ENCODE measurements around the gene SLC26A11. TPM values are rescaled to one million over a fixed set of nuclear protein-coding genes. Genes with fewer than 3 reads are reported as not detected.
A peak's percentile ranks its signal among the peaks of the same experiment; 100 is the strongest.

The SLC26A11 gene
- total RNA-seq, 1 donor from 2014 or later: 5.9 TPM

DNA sequence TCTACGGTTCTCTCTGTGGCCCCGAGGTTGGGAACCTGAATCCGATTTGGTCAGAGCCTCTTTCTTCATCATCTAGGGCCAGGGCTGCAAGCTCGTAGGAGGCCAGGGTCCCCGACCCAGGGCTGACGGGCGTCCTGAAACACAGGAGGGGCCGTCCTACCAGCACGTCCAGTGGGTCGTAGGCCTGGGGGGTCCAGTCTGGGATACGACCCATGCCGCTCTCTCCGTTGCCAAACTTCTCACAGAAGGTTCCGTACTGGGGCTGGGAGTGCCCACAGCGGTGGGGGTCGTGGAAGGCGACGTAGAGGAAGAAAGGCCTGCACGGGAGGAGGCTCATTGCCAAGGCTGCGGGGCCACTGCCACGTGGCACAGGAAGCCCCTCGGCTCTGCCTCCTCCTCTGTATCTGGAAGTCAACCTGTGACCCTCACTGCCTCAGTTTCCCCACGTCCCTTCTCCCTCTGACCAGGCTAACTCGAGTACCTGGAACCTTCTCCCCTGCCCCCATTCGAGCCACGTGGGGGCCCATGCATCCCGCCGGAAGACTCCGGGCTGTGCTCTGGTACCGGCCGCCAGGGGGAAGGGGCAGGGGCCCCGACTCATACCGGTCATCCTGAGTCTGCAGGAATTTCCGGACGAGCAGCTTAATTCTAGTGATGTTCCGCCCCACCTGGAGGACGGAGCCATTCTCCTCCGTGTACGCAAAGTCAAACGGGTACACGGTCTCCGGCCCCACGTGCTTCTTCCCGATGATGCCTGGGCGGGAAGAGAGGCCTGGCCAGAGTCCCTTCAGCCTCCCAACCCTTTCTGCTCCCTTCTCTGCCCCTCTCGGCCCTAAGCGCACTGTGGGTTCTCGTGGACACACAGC lies 6.0 kb upstream of the SLC26A11 start:
- DNase-seq (ENCODE audit: low spot score): no peak
- Mint-ChIP-seq H3K27me3 (ENCODE audit: insufficient read depth) (no peaks in the 10 kb centered on the region), H3K4me3 (no peak overlapping the region), H3K9me3 (no peaks in the 10 kb centered on the region), H3K36me3 (ENCODE audit: low read depth) (peaks cover 7% of the 10 kb centered on the region), H3K4me1 (ENCODE audit: low read depth) (peaks cover 14% of the 10 kb centered on the region), H3K27ac (no peak overlapping the region)
- intact Hi-C loops (cut with micrococcal nuclease): no loop called here

DNA sequence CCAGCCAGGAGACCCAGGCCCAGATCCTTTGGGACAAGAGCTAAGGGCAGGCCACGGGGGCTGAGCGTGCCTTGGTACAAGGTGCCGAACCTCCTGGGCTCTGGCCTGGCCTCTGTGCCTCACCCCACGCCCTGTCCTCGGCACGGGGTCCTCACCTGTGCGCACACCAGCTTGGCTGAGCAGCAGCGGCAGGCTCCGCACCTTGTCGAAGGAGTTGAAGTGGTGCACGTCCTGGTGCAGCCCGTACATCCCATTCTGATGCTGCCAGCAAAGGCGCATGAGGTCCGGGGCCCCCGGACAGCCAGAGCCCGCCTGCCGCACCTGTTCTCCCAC lies 5.4 kb upstream of the SLC26A11 start:
- no peak for DNase-seq (ENCODE audit: low spot score)
- Mint-ChIP-seq H3K4me1 (ENCODE audit: low read depth) (peaks cover 20% of the 10 kb centered on the region), H3K36me3 (ENCODE audit: low read depth) (peaks cover 7% of the 10 kb centered on the region), H3K9me3 (no peaks in the 10 kb centered on the region), H3K27ac (no peak overlapping the region), H3K27me3 (ENCODE audit: insufficient read depth) (no peaks in the 10 kb centered on the region), H3K4me3 (no peak overlapping the region)
- intact Hi-C loops (cut with micrococcal nuclease): no loop called here

DNA sequence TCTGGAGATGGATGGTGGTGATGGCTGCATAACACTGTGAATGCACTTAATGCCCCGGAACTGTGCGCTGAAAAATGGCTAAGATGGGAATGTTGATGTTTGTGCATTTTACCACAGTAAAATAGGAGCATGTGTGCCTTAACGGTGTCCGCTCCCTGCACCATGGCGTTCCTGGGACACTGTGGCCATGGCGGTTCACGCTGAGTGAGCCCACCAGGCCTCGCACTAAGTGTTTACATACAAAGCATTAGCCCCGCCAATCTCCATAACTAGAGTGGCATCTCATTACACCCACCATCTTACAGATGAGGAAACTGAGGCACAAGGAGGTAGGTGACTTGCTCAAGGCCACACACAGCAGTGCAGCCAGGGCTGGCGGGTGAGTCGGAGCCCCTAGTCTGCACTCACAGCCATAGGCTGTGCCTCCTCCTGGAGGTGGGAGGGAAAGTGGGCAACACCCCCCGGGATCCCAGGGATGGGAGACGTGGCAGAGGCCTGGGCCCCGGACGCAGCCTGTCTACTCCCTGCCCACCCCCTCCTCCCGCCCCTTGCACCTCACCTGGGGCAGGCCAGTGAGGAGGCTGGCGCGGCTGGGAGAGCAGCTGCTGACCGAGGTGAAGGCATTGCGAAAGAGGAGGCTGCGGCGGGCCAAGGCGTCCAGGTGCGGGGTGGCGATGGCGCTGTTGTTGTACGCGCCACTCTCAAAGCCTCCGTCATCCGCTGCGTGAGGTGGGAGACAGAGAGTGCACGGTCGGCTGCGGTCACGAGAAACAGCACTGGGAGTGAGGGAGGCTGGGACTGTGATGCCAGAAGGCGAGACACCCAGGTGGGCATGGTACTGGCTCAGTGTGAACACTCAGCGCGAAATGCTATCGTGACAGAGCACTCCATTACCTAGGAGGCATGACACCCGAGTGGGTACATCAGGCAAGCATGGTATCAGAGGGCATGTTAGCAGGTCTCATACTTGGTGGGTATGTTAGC lies 3.5 kb upstream of the SLC26A11 start:
- H3K36me3 Mint-ChIP-seq (ENCODE audit: low read depth): peaks cover 7% of the 10 kb centered on the region
- no peaks in the 10 kb centered on the region for H3K27me3 Mint-ChIP-seq (ENCODE audit: insufficient read depth)
- intact Hi-C loops (cut with micrococcal nuclease): no loop called here
- H3K4me1 Mint-ChIP-seq (ENCODE audit: low read depth): peaks cover 20% of the 10 kb centered on the region
- no peak for DNase-seq (ENCODE audit: low spot score)
- no peaks in the 10 kb centered on the region for H3K9me3 Mint-ChIP-seq
- no peak overlapping the region for H3K4me3 Mint-ChIP-seq
- no peak overlapping the region for H3K27ac Mint-ChIP-seq

DNA sequence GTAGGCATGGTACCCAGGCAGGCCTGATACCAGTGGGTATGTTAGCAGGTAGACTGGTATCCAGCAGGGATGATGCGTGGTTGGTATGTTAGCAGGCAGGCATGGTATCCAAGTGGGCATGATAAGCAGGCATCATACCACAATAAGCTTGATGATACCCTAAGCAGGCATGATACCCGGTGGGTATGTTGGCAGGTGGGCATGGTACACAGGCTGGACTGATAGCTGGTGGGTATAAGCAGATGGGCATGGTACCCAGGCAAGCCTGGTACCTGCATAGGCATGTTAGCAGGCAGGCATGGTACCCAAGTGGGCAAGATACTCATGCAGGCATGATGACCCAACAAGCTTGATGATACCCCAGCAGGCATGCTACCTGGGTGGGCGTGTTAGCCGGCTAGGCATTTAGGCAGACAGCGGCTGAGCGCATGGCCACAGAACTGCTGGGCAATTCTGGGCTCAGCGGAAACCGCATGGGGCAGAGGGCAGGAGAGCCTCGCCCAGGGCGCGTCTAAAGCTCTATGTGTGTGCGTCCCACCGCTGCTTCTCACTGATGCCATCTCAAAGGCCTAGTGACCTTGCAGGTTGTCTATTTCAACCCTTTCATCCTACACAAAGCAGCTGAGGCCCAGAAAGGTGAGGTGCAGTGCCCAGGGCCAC lies 2.4 kb upstream of the SLC26A11 start:
- Mint-ChIP-seq H3K4me1 (ENCODE audit: low read depth) (peaks cover 20% of the 10 kb centered on the region), H3K36me3 (ENCODE audit: low read depth) (peaks cover 7% of the 10 kb centered on the region), H3K27me3 (ENCODE audit: insufficient read depth) (no peaks in the 10 kb centered on the region), H3K27ac (peak overlapping the region; percentile 10), H3K4me3 (no peak overlapping the region), H3K9me3 (no peaks in the 10 kb centered on the region)
- DNase-seq (ENCODE audit: low spot score): no peak
- intact Hi-C loops (cut with micrococcal nuclease): loop anchor here (2.0 kb wide), 2 partner anchors 35 to 45 kb away; no protein-coding TSS in a partner anchor

DNA sequence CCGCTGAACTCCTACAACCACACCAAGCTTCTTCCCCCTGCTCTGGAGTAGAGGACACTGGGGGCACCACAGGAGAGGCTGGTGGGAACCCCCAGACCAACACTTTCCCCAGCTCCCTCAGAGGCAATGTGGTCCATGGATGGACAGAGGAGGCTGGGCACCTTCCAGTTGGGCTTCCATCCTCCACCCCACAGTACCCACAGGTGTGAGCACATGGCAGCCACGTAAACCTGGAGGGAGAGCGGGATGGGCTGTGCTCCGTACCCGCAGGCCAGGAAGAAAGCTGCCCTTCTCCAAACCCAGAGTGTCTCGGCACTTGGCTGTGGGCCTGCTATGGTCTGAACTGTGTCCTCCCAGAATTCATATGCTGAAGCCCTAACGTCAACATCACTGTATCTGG lies 1.8 kb upstream of the SLC26A11 start:
- H3K27ac Mint-ChIP-seq: peak overlapping the region; percentile 51
- no peaks in the 10 kb centered on the region for H3K9me3 Mint-ChIP-seq
- intact Hi-C loops (cut with micrococcal nuclease): loop anchor here (2.0 kb wide), 2 partner anchors 34 to 44 kb away; no protein-coding TSS in a partner anchor
- peak overlapping the region; percentile 85 for H3K4me3 Mint-ChIP-seq
- H3K4me1 Mint-ChIP-seq (ENCODE audit: low read depth): peaks cover 20% of the 10 kb centered on the region
- H3K36me3 Mint-ChIP-seq (ENCODE audit: low read depth): peaks cover 7% of the 10 kb centered on the region
- DNase-seq (ENCODE audit: low spot score): no peak
- no peaks in the 10 kb centered on the region for H3K27me3 Mint-ChIP-seq (ENCODE audit: insufficient read depth)

DNA sequence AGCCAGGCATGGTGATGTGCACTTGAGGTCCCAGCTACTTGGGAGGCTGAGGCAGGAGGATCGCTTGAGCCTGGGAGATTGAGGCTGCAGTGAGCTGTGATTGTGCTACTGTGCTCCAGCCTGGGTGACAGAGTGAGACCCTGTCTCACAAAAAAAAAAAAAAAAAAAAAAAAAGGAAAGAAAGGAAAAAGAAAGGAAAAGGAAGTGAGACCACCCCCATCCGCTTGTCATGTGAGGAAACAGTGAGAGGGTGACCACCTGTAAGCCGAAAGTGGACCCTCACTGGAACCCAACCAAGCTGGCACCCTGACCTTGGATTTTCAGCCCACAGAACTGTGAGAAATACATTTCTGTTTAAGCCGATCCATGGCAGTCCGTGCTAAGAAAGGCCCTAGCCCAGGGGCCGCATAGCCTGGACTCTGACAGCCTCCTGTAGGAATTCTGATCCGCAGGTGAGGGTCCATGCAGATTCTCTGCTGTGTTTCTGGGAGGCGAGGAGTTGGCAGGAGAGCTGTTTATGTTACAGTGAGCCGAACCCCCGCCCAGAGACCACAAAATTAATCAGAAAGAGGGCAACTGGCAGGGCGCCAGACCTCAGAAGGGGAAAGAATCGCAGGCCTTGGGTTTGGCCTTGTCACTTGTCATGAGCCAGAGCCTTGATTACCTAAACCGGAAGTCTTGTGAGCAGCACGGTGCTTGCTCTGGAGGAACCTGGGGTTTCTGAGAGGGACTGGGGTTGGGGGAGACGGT lies 1.0 kb upstream of the SLC26A11 start:
- DNase-seq (ENCODE audit: low spot score): peak; percentile 75
- Mint-ChIP-seq H3K4me1 (ENCODE audit: low read depth) (peaks cover 20% of the 10 kb centered on the region), H3K9me3 (no peaks in the 10 kb centered on the region), H3K4me3 (peak overlapping the region; percentile 85), H3K27ac (peak overlapping the region; percentile 85), H3K36me3 (ENCODE audit: low read depth) (peaks cover 7% of the 10 kb centered on the region), H3K27me3 (ENCODE audit: insufficient read depth) (no peaks in the 10 kb centered on the region)
- intact Hi-C loops (cut with micrococcal nuclease): loop anchor here (1.0 to 2.0 kb wide), 3 partner anchors 34 to 72 kb away; partner anchors contain the start of gene EIF4A3

DNA sequence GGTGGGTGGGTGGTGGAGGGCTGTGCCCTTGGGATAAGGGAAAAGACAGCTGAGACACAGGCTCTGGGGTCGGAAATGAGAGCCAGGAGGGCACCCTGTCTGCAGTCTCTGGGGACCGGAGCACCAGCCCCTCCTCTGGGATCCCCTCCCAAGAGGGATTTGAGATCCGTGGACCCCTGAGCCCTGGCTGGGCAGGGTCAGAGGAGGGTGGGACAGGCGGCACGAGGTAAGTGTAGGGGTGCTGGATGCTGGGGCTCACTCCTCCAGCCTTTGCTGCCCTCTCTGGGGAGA lies 519 bp upstream of the SLC26A11 start:
- no peak for DNase-seq (ENCODE audit: low spot score)
- Mint-ChIP-seq H3K36me3 (ENCODE audit: low read depth) (peaks cover 7% of the 10 kb centered on the region), H3K4me1 (ENCODE audit: low read depth) (peaks cover 20% of the 10 kb centered on the region), H3K4me3 (peak overlapping the region; percentile 85), H3K27ac (peak overlapping the region; percentile 85), H3K9me3 (no peaks in the 10 kb centered on the region), H3K27me3 (ENCODE audit: insufficient read depth) (no peaks in the 10 kb centered on the region)
- intact Hi-C loops (cut with micrococcal nuclease): loop anchor here (1.0 to 2.0 kb wide), 3 partner anchors 33 to 72 kb away; partner anchors contain the start of gene EIF4A3

DNA sequence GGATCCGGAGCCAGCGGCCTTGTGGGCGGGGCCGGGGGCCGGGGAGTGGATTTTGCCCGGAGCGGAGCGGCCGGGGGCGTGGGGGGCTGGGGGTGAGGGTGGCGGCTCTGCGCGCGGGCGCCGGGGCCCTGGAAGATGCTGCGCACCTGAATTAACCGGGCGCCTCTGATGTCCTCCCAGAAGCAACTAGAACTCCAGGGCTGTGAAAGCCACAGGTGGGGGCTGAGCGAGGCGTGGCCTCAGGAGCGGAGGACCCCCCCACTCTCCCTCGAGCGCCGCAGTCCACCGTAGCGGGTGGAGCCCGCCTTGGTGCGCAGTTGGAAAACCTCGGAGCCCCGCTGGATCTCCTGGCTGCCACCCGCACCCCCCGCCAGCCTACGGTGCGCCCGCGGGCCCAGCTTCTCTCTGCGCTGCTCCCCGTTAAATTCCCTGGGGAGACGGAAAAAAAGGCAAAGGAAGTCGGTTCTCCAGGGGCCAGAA lies 549 bp downstream of the SLC26A11 start:
- no peak for DNase-seq (ENCODE audit: low spot score)
- H3K27me3 Mint-ChIP-seq (ENCODE audit: insufficient read depth): no peaks in the 10 kb centered on the region
- H3K36me3 Mint-ChIP-seq (ENCODE audit: low read depth): peaks cover 7% of the 10 kb centered on the region
- peak overlapping the region; percentile 73 for H3K27ac Mint-ChIP-seq
- intact Hi-C loops (cut with micrococcal nuclease): no loop called here
- H3K4me1 Mint-ChIP-seq (ENCODE audit: low read depth): peaks cover 20% of the 10 kb centered on the region
- H3K9me3 Mint-ChIP-seq: no peaks in the 10 kb centered on the region
- peak overlapping the region; percentile 81 for H3K4me3 Mint-ChIP-seq

DNA sequence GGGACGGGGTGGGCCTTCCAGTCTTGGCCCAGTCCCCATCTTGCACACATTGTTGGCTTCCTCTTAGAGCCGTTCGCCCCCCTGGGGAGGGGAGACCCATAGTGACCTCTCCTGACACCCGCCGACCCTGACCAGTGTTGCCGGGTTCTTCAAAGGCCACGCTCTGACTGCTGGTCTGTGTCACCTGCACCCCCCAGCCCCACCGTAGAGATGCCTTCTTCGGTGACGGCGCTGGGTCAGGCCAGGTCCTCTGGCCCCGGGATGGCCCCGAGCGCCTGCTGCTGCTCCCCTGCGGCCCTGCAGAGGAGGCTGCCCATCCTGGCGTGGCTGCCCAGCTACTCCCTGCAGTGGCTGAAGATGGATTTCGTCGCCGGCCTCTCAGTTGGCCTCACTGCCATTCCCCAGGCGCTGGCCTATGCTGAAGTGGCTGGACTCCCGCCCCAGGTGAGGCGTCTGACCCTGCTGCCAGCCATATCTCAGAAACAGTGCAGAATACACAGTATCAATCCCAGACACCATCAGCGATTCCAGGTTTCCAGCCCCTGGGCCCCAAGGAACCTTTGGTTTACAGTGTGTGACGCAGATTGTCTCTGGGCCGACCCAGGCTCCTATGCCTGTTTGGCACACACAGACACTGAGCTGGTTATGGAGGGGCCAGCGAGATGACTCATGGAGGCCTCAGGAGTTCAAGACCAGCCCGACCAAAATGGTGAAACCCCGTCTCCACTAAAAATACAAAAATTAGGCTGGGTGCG lies 1.3 kb downstream of the SLC26A11 start:
- Mint-ChIP-seq H3K4me1 (ENCODE audit: low read depth) (peaks cover 20% of the 10 kb centered on the region), H3K4me3 (peak overlapping the region; percentile 81), H3K27ac (peak overlapping the region; percentile 73), H3K9me3 (no peaks in the 10 kb centered on the region), H3K36me3 (ENCODE audit: low read depth) (peaks cover 4% of the 10 kb centered on the region), H3K27me3 (ENCODE audit: insufficient read depth) (no peaks in the 10 kb centered on the region)
- no peak for DNase-seq (ENCODE audit: low spot score)
- intact Hi-C loops (cut with micrococcal nuclease): no loop called here

DNA sequence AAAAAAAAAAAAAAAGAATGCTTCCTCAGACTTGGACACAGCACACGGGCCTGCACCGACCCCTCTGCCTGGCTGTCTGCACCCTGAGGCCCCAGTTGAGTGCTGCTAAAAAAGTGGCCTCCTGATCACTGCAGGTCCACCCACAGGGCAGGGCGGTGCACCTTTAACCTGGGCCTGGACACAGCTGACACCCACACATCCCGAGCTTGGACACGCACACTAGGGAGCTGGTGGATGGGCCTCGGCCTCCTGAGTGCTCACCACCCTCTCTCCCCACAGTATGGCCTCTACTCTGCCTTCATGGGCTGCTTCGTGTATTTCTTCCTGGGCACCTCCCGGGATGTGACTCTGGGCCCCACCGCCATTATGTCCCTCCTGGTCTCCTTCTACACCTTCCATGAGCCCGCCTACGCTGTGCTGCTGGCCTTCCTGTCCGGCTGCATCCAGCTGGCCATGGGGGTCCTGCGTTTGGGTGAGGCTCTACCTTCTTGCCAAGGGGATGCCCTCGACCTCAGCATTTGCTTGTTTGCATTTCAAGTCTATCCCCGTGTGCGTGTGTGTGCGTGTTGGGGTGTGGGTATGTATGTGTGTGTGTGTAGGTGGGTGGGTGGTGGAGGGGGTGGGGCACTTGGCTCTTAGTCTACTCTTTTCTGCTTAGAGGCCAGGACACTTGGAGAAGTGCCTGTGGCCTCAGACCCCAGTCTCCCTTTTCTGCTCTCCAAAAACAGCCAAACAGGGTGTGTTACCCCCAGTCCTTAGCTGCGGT lies 2.3 kb downstream of the SLC26A11 start:
- Mint-ChIP-seq H3K4me3 (peak overlapping the region; percentile 53), H3K27me3 (ENCODE audit: insufficient read depth) (no peaks in the 10 kb centered on the region), H3K36me3 (ENCODE audit: low read depth) (peaks cover 2% of the 10 kb centered on the region), H3K4me1 (ENCODE audit: low read depth) (peaks cover 16% of the 10 kb centered on the region), H3K9me3 (no peaks in the 10 kb centered on the region), H3K27ac (no peak overlapping the region)
- no peak for DNase-seq (ENCODE audit: low spot score)
- intact Hi-C loops (cut with micrococcal nuclease): no loop called here

DNA sequence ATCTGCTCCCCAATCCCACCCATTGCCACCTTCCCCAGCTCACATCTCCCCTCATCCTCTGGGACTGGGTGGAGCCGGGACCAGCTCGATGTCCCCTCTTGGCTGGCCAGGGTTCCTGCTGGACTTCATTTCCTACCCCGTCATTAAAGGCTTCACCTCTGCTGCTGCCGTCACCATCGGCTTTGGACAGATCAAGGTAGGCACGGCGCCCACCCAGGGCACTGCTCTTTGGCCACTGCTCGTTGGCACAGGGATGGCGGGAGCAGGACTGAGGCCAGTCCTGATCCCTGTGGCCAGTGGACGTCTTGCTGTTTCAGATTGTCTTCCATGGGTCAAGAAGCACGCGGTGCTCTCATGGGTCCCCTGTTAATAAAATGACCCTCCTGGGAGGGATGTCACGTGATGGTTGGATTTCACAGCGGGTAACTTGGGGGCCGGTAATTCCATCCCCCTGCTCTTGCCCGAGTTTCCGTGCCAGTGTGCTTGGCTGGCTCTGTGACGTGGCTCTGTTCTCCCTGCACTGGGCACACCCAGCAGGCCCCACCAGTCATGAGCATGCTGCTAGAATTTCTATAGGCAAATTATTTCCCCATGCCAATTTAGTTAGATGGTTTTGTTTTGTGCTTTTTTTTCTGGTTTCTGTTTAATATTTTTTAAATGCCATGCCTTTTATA lies 3.1 kb downstream of the SLC26A11 start:
- peaks cover 14% of the 10 kb centered on the region for H3K4me1 Mint-ChIP-seq (ENCODE audit: low read depth)
- H3K4me3 Mint-ChIP-seq: peak overlapping the region; percentile 53
- no peak for DNase-seq (ENCODE audit: low spot score)
- no peak overlapping the region for H3K27ac Mint-ChIP-seq
- H3K36me3 Mint-ChIP-seq (ENCODE audit: low read depth): no peaks in the 10 kb centered on the region
- no peaks in the 10 kb centered on the region for H3K27me3 Mint-ChIP-seq (ENCODE audit: insufficient read depth)
- no peaks in the 10 kb centered on the region for H3K9me3 Mint-ChIP-seq
- intact Hi-C loops (cut with micrococcal nuclease): no loop called here

Data from activated T-helper 1 cell treated with anti-CD3 and anti-CD28 coated beads, Interleukin-12 subunit alpha, Interleukin-12 subunit beta, Interleukin-2, Interleukin-4 antibody, amounts not matched to agents 30 ng/mL and 10 ng/mL and 1 ng/mL, durations not matched to agents 14 hours and 24 hours and 36 hours (primary cell).